ENCODE measurements around the gene ACACA.
"Not testable (repeated sequence)": the region's sequence is repeated elsewhere in the genome, so short reads cannot be mapped to it uniquely, and the experiment has no call there.

Gene ACACA

GRCh38 chr17:37177254-37177870 is 229.3 kb downstream of the ACACA start:
- no peak for DNase-seq (ENCODE audit: low read depth, low spot score)

GRCh38 chr17:37176723-37177122 is 229.9 kb downstream of the ACACA start:
- DNase-seq (ENCODE audit: low read depth, low spot score): no peak

GRCh38 chr17:37174205-37174604 is 232.4 kb downstream of the ACACA start:
- DNase-seq (ENCODE audit: low read depth, low spot score): no peak

GRCh38 chr17:37170881-37171425 is 235.7 kb downstream of the ACACA start:
- no peak for DNase-seq (ENCODE audit: low read depth, low spot score)

- no peak for DNase-seq (ENCODE audit: low read depth, low spot score)
Measured at GRCh38 chr17:37168731-37169353, 237.8 kb downstream of the ACACA start.

- DNase-seq (ENCODE audit: low read depth, low spot score): no peak
Measured at GRCh38 chr17:37167756-37168155, 238.9 kb downstream of the ACACA start.

- DNase-seq (ENCODE audit: low read depth, low spot score): no peak
Measured at GRCh38 chr17:37164057-37164456, 242.6 kb downstream of the ACACA start.

GRCh38 chr17:37162800-37163199 is 243.8 kb downstream of the ACACA start:
- no peak for DNase-seq (ENCODE audit: low read depth, low spot score)

GRCh38 chr17:37160944-37161343 is 245.7 kb downstream of the ACACA start:
- no peak for DNase-seq (ENCODE audit: low read depth, low spot score)

GRCh38 chr17:37158290-37158689 is 248.3 kb downstream of the ACACA start:
- DNase-seq (ENCODE audit: low read depth, low spot score): no peak

- DNase-seq (ENCODE audit: low read depth, low spot score): no peak
Measured at GRCh38 chr17:37148156-37148555, 258.5 kb downstream of the ACACA start.

- no peak for DNase-seq (ENCODE audit: low read depth, low spot score)
Measured at GRCh38 chr17:37147301-37147812, 259.3 kb downstream of the ACACA start.

GRCh38 chr17:37146086-37147064 is 260.3 kb downstream of the ACACA start:
- no peak for DNase-seq (ENCODE audit: low read depth, low spot score)

GRCh38 chr17:37144075-37144701 is 262.4 kb downstream of the ACACA start:
- no peak for DNase-seq (ENCODE audit: low read depth, low spot score)

- not testable (repeated sequence) for DNase-seq (ENCODE audit: low read depth, low spot score)
Measured at GRCh38 chr17:37143558-37143957, 263.1 kb downstream of the ACACA start.

GRCh38 chr17:37142294-37142896 is 264.2 kb downstream of the ACACA start:
- DNase-seq (ENCODE audit: low read depth, low spot score): no peak

- DNase-seq (ENCODE audit: low read depth, low spot score): no peak
Measured at GRCh38 chr17:37138571-37139120, 268.0 kb downstream of the ACACA start.

- no peak for DNase-seq (ENCODE audit: low read depth, low spot score)
Measured at GRCh38 chr17:37137906-37138514, 268.6 kb downstream of the ACACA start.

GRCh38 chr17:37137070-37137610 is 269.5 kb downstream of the ACACA start:
- DNase-seq (ENCODE audit: low read depth, low spot score): no peak

GRCh38 chr17:37135576-37135975 is 271.1 kb downstream of the ACACA start:
- no peak for DNase-seq (ENCODE audit: low read depth, low spot score)
